Neuron (in vitro differentiated cells): ENCODE data around the gene DGCR6L.
"Not testable (repeated sequence)": the region's sequence is repeated elsewhere in the genome, so short reads cannot be mapped to it uniquely, and the experiment has no call there.

ENCODE experiments used
- H2AFZ ChIP-seq: one replicate; pipeline ENCODE4 v1.6.1; 2013; ENCODE audit warnings: low read depth, mild to moderate bottlenecking, inconsistent platforms, low read length, moderate library complexity
- H3K27me3 ChIP-seq: one replicate; pipeline ENCODE4 v1.6.1; 2013; ENCODE audit warnings: low read length; ENCODE audit not compliant: insufficient read depth
- H3K36me3 ChIP-seq: one replicate; pipeline ENCODE4 v1.6.1; 2013; ENCODE audit warnings: low read length; ENCODE audit not compliant: insufficient read depth
- H3K4me1 ChIP-seq: one replicate; pipeline ENCODE4 v1.6.1; 2013; ENCODE audit warnings: low read length; ENCODE audit not compliant: insufficient read depth
- H3K4me3 ChIP-seq: 2 replicates; pipeline ENCODE4 v1.5.1; 2013; ENCODE audit warnings: mild to moderate bottlenecking, low read length, moderate library complexity
- H3K9me3 ChIP-seq: one replicate; pipeline ENCODE4 v1.6.1; 2013; ENCODE audit warnings: low read length

DGCR6L gene

DNA sequence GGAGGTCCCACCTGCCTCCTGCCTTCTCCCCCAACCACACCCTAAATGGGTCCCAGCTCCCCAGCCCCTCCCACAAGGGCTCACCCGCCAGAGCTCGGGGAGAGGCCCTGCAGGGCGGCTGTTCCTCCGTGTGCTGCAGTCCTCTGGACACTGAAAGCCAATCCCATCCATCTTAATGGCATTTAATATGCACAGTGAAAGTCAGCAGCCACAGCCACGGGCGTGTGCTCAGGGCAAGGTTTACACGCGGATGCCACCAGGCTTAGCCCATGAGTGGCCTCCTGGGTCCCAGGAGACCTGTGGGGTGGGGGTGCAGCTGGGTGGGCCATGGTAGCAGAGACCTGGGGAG is 33.6 kb downstream of the DGCR6L start:
- peaks cover 17% of the 10 kb centered on the region for H3K27me3 ChIP-seq
- H3K36me3 ChIP-seq, H3K4me3 ChIP-seq, H2AFZ ChIP-seq, H3K4me1 ChIP-seq, H3K9me3 ChIP-seq: not testable (repeated sequence)

DNA sequence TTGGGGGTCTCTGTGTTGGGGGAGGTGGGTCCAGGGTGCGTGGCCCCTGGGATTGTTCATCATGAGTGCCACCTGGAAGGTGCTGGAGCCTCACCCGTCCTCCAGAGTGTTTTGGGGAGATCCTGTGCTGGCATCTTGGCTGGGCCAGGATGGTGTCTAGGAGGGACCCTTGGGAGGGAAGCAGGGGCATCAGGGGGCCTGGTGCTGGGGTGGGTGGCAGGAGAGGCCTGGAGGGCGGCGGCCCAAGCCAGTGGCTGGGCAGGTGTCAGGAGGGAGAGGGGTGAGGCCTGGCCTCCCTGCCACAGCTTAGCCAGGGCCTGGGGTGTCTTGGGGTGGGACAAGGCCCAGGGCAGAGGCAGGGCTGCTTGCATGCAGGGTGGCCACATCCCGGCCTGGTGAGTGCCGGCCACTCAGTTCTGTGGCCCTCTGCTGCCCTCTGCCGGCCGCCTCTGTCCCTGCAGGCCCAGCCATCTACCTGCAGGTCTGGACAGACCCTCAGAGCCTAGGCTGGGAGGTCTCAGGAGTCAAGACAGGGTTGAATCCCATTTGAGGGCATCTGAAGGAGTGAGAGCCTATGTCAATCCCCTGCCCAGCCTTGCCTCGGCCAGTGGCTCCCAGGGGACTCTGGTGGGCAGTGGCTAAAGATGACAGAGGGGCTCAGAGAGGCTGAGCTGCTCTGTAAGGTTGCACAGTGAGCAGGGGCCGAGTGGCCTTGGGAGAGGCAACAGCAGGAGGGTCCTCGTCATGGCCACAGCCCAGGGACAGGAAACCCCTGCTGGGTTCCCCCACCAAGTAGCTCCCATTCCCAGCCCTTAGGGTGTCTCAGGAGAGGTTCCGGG is 34.2 kb downstream of the DGCR6L start:
- H2AFZ ChIP-seq, H3K4me3 ChIP-seq, H3K36me3 ChIP-seq, H3K9me3 ChIP-seq, H3K4me1 ChIP-seq: not testable (repeated sequence)
- peaks cover 14% of the 10 kb centered on the region for H3K27me3 ChIP-seq

DNA sequence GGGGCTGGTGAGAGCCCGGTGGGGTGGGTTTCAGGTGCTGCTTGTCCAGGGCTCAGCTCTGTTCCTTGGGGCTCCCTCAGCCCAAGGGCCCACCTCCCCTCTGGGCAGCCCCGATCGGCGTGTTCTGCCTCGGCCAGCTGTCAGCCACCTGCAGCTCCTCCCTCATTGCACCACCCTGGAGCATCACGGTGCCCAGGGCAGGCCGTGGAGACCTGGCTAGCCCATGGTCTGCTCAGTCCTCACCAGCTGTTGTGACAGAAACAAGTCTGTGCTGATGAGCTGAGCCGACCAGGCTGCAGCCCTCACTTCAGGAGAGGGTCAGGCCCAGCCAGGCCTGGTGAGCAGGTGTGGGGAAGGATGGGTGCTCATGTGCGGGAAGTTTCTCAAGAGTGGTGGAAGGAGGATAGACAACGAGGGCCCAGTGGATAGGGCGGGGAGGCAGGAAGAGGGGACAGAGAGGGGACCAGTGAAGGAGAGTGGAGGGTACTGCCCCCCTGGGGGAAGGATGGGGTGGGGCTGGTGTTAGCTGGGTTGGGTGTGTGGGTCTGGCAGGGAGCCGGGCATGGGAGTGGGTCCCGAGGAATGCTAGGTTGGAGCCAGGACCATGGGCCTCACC is 35.3 kb downstream of the DGCR6L start:
- no peak overlapping the region for H2AFZ ChIP-seq
- peaks cover 8% of the 10 kb centered on the region for H3K27me3 ChIP-seq
- no peaks in the 10 kb centered on the region for H3K36me3 ChIP-seq
- no peak overlapping the region for H3K4me3 ChIP-seq
- H3K9me3 ChIP-seq: no peaks in the 10 kb centered on the region
- H3K4me1 ChIP-seq: peaks cover 19% of the 10 kb centered on the region

DNA sequence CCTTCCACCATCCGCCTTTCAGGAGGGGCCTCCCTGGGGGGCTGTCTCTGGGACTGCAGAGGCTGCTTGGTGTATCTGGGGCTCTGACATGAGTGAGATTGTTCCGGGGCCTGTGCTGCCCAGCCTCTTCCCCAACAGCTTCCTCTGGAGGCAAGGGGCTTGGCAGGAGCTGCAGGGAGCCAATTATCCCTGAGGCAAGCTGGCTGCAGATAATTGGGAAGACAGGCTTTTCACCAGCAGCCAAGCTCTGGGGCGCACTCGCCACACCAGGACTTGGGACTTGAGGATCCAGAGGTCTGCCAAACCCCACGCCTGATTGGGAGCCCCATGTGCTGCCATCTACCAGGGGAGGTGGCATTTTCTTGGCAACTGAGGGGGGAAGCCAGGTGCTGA is 36.2 kb downstream of the DGCR6L start:
- no peaks in the 10 kb centered on the region for H3K9me3 ChIP-seq
- H3K36me3 ChIP-seq: no peaks in the 10 kb centered on the region
- peaks cover 8% of the 10 kb centered on the region for H3K27me3 ChIP-seq
- peaks cover 20% of the 10 kb centered on the region for H3K4me1 ChIP-seq
- H3K4me3 ChIP-seq: no peak overlapping the region
- H2AFZ ChIP-seq: no peak overlapping the region

DNA sequence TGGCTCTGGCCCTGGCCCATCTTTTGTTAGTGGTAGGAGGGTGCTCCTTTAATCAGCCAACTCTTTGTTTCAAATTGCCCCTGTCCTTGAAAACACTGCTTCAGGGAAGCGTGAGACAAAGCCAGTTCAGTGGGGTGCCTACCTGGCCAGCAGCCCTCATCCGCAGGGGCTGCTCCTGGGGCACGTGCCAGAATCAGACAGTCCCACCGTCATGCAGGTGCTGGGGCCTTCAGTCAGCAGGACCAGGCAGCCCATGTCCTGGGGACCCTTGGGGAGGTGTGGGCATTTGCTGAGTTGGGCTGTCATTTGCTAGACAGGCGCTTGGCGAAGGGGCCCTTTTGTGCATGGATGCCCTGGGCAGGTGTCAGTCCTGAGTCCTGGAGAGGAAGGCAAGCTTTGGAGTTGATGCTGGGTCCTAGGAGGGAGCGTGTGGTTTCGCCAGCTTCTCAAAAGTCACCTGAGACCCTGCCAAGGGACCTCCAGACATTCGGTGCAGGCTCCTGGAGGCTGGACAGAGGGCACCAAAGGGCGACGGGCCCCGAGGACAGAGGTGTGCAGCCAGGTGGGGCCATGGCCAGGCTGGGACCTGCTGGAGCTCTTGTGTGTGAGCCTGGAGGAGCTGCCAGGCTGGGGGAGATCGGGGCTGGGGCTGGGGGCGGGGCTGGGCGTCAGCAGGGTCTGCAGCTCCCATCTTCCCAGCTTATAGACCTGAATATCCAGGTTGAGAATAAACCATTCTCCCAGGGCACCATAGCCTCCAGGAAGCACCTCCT is 36.8 kb downstream of the DGCR6L start:
- peaks cover 20% of the 10 kb centered on the region for H3K4me1 ChIP-seq
- H3K27me3 ChIP-seq: peaks cover 8% of the 10 kb centered on the region
- no peaks in the 10 kb centered on the region for H3K36me3 ChIP-seq
- H2AFZ ChIP-seq: no peak overlapping the region
- no peak overlapping the region for H3K4me3 ChIP-seq
- no peaks in the 10 kb centered on the region for H3K9me3 ChIP-seq

DNA sequence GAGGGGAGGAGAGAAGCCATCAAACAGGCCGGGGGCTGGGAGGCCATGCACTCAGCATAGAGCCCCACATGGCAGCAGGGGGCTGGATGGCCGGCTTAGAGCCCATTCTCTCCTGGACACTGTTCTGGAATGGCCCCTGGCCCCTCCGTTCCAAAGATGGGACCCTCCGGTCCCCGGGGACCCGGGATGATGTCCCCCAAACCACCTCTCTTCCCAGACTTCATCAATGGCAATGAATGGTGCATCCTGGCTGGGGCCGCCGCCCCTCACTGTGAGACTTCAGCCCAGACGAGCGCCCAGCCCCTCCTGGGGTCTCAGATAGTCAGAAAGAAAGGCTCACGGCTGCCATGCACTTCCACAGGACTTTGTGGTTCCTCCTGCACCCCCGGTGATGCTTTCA is 38.0 kb downstream of the DGCR6L start:
- H3K4me1 ChIP-seq: peaks cover 20% of the 10 kb centered on the region
- peaks cover 8% of the 10 kb centered on the region for H3K27me3 ChIP-seq
- no peak overlapping the region for H2AFZ ChIP-seq
- H3K9me3 ChIP-seq: no peaks in the 10 kb centered on the region
- no peaks in the 10 kb centered on the region for H3K36me3 ChIP-seq
- H3K4me3 ChIP-seq: no peak overlapping the region

DNA sequence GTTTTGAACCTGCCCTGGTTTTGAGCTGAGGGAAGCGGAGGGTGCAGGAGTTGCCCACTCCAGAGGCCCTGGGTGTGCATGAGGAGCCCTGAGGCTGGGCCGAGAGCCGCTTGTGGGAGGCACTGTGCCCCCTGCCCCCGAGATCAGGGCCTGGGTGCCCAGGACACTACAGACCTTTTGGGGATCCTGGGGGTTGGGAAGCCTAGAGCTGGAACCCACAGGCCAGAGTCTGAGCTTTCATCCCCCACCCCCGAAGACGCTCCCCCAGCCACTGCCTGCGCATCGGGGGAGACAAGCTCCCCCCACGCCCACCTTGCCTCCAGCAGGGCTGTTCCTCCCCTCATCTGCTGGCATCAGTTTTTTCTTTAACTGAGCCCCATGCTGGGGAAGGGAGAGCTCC is 38.4 kb downstream of the DGCR6L start:
- H2AFZ ChIP-seq, H3K36me3 ChIP-seq, H3K4me3 ChIP-seq, H3K27me3 ChIP-seq, H3K9me3 ChIP-seq: not testable (repeated sequence)
- peaks cover 20% of the 10 kb centered on the region for H3K4me1 ChIP-seq

DNA sequence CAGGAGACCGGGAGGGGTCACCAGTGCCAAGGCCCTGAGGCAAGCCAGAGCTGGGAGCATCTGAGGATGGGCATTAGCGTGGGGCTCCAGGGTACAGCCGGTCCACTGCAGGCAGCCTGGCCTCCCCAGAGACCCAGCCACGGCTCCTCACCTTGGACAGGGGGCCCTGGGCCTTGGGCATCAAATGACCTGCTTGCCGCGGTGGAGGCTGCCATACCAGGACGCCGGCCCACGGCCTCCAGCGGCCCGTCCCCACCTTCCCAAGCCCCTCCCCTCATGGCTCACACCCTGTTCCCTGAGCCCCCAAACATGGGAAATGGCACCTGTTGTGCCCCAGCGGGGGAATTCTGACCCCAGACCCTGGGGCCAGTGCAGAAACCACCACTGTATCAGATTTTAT is 39.0 kb downstream of the DGCR6L start:
- no peak overlapping the region for H2AFZ ChIP-seq
- no peak overlapping the region for H3K4me3 ChIP-seq
- no peaks in the 10 kb centered on the region for H3K36me3 ChIP-seq
- H3K27me3 ChIP-seq: peaks cover 8% of the 10 kb centered on the region
- H3K4me1 ChIP-seq: peaks cover 20% of the 10 kb centered on the region
- H3K9me3 ChIP-seq: no peaks in the 10 kb centered on the region

DNA sequence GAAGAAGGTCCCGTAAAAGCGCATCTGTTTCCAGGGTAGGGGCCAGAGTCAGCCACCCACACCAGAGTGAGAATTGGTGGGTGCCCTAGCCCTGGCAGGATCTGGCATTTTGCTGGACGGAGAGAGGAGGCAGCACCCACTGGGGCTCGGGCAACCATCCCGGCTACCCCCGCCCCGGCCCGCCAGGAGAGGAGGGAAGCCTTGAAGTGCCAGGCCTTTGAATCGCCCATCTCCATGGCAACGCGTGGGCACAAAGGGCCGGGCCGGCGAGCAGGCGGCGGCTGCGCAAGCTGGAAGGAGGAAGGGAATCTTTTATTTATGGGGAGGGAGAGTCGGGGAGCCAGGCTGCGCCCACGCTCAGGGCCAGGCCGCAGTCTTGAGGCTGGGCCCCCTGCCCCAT is 39.7 kb downstream of the DGCR6L start:
- H3K27me3 ChIP-seq, H2AFZ ChIP-seq, H3K4me3 ChIP-seq, H3K36me3 ChIP-seq, H3K9me3 ChIP-seq: not testable (repeated sequence)
- peaks cover 20% of the 10 kb centered on the region for H3K4me1 ChIP-seq

DNA sequence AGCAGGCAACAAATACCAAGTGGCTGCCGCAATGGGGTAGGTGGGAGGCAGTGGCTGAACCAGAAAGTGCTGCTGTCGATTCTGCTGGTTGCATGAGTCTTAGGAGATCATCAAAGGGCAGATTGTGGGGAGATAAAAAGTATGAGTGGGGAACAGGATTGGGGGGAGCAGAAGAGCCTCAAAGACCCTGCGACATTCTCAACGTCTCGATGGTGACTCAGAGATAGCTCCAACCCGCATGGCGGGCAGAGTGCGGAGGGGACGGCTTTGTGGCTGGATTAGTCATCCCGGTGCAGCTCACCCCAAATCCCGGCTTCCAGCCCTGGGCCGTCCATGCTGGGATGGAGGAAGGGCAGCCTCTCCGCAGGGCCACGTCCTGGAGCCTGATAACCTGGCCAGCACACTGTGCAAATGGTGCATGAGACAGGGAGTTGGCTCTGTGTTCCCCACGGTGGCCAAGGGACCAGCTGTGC is 40.2 kb downstream of the DGCR6L start:
- Histone ChIP-seq H3K9me3 (no peaks in the 10 kb centered on the region), H3K4me3 (no peak overlapping the region), H3K27me3 (peaks cover 8% of the 10 kb centered on the region), H3K36me3 (no peaks in the 10 kb centered on the region), H2AFZ (no peak overlapping the region), H3K4me1 (peaks cover 20% of the 10 kb centered on the region)

DNA sequence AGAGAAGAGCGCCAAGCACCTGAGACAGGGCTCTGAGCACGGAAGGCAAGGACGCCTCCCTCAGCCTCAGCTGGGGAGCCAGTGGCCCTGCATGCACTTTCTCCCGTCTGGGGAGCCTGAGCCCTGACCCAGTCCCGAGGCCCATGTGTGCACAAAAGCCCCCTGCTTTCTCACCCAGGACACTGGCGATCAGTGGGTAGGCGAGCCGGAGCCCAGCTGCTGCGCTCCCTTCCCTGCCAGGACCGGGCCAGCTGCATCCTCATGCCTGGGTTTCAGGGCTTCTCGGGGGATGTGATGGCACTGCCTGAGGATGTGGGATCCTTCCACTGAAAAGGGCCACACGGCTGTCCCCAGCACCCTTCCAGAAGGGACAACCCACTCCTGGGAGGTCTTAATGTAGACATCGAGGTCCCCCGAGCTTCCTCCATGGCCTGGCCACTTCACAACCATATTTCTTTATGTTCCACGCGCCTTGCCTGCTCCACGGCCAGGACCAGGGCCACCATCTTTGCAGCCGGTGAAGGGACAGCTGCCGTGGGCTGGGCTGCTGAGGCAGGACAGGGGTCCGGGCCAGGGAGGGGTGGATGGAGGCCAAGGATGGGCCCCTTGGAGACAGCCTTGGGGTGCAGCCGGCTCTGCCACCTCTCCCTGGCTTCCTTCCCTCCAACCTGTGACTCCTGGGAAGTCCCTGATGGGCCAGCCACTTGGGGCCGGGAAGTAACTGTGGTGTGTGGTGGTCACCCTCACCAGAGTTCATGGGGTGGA is 41.0 kb downstream of the DGCR6L start:
- H2AFZ ChIP-seq, H3K36me3 ChIP-seq, H3K4me3 ChIP-seq, H3K9me3 ChIP-seq, H3K27me3 ChIP-seq: not testable (repeated sequence)
- H3K4me1 ChIP-seq: peaks cover 20% of the 10 kb centered on the region

DNA sequence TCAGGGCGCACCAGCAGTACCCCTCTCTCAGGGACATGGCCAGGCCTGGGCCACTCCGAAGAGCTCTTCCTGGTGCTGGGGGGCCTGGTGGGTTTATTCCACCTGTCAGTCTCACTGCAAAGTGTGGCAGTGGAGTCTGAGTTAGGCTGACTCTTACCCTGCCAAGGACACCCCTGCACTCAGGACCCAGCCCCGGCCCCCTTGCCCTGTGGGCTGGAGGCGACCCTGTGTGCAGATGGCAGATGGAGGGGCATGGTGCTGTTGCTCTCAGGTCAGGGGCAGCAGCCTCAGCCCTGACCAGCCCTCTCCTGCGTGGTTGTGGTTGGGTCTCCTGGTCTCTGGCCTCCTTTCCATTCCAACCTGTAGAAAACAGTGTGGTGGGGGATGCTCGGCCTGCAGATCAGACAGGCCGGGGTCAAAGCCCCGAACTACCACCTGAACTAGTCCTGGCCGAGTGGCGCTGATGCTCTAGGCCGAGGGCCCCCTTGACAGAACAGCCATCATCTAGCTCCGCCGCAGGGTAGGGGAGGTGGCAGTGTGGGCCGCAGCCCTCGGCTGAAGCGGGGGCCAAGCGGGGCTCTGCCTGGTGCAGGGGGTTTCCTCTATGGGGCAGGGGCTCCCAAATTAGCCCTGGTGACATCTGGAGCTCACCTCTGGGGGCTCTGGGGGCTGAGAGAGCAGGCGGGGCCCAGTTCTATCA is 41.8 kb downstream of the DGCR6L start:
- not testable (repeated sequence) for H3K4me3 ChIP-seq, H3K9me3 ChIP-seq, H3K36me3 ChIP-seq, H2AFZ ChIP-seq, H3K27me3 ChIP-seq
- H3K4me1 ChIP-seq: peaks cover 22% of the 10 kb centered on the region
